ENCODE measurements around the gene C19orf38. TPM values are rescaled to one million over a fixed set of nuclear protein-coding genes. Genes with fewer than 3 reads are reported as not detected.

Gene C19orf38
- total RNA-seq, 4 donors from 2014 or later = 0.42 to 4.5 (median 2.4) TPM

DNA sequence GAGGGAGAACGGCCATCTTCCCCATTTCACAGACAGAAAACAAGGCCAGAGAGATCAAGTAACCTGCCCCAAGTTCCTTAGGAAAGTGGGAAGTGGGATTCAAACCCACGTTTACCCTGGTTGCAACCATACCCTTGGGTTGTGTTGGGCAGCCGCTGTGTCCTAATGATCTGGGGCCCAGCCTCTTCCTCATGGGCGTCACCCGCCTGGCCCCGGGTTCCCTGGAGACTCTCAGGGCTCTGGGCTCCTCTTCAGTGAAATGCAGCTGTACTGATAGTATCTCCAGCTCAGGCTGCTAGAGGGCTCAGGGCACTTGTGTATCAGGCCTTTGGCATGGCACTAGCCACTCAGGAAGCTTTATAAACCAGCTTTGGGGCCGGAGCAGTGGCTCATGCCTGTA, 22.0 kb upstream of the C19orf38 start:
- Histone ChIP-seq H3K9me3 (no peaks in the 10 kb centered on the region), H3K4me3 (no peak overlapping the region), H3K27ac (no peak overlapping the region), H3K4me1 (no peaks in the 10 kb centered on the region), H3K27me3 (no peaks in the 10 kb centered on the region), H3K36me3 (peaks cover 0 to 89% (median 44%) of the 10 kb centered on the region in 3 donors)
- no peak for DNase-seq (ENCODE audit: low spot score in 2 of 2)
- TF ChIP-seq, protein P1, sequence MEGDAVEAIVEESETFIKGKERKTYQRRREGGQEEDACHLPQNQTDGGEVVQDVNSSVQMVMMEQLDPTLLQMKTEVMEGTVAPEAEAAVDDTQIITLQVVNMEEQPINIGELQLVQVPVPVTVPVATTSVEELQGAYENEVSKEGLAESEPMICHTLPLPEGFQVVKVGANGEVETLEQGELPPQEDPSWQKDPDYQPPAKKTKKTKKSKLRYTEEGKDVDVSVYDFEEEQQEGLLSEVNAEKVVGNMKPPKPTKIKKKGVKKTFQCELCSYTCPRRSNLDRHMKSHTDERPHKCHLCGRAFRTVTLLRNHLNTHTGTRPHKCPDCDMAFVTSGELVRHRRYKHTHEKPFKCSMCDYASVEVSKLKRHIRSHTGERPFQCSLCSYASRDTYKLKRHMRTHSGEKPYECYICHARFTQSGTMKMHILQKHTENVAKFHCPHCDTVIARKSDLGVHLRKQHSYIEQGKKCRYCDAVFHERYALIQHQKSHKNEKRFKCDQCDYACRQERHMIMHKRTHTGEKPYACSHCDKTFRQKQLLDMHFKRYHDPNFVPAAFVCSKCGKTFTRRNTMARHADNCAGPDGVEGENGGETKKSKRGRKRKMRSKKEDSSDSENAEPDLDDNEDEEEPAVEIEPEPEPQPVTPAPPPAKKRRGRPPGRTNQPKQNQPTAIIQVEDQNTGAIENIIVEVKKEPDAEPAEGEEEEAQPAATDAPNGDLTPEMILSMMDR (IDR thresholded peaks at IDR 0.05) = no peak
- TF ChIP-seq POLR2A (IDR thresholded peaks at IDR 0.05) = no peak
- TF ChIP-seq EP300 (IDR thresholded peaks at IDR 0.05) = no peak
- WGBS, 2 donors = 83% methylated on average over 7 of the region's 7 CpGs

DNA sequence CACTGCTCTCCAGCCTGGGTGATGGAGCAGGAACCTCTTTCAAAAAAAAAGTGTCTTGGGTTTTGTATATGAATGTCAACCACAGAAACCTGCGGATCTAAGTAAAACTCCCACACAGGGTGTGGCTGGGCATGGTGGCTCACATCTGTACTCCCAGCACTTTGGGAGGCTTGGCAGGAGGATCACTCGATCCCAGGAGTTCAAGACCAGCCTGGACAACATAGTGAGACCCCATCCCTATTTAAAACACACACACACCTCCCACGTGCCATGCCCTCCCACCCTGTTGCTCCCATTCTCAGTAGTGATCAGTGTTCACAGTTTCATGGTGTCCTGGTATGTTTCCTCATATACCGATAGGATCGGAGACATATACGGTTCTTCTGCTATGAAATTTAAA, 21.4 kb upstream of the C19orf38 start:
- Histone ChIP-seq H3K27me3 (no peaks in the 10 kb centered on the region), H3K4me3 (no peak overlapping the region), H3K4me1 (no peaks in the 10 kb centered on the region), H3K27ac (no peak overlapping the region), H3K9me3 (no peaks in the 10 kb centered on the region), H3K36me3 (peaks cover 0 to 89% (median 42%) of the 10 kb centered on the region in 3 donors)
- WGBS, 2 donors = 89% methylated on average over 6 of the region's 6 CpGs
- no peak for DNase-seq (ENCODE audit: low spot score in 2 of 2)
- TF ChIP-seq, protein P1 (IDR thresholded peaks at IDR 0.05) = no peak
- TF ChIP-seq POLR2A (IDR thresholded peaks at IDR 0.05) = no peak
- TF ChIP-seq EP300 (IDR thresholded peaks at IDR 0.05) = no peak

DNA sequence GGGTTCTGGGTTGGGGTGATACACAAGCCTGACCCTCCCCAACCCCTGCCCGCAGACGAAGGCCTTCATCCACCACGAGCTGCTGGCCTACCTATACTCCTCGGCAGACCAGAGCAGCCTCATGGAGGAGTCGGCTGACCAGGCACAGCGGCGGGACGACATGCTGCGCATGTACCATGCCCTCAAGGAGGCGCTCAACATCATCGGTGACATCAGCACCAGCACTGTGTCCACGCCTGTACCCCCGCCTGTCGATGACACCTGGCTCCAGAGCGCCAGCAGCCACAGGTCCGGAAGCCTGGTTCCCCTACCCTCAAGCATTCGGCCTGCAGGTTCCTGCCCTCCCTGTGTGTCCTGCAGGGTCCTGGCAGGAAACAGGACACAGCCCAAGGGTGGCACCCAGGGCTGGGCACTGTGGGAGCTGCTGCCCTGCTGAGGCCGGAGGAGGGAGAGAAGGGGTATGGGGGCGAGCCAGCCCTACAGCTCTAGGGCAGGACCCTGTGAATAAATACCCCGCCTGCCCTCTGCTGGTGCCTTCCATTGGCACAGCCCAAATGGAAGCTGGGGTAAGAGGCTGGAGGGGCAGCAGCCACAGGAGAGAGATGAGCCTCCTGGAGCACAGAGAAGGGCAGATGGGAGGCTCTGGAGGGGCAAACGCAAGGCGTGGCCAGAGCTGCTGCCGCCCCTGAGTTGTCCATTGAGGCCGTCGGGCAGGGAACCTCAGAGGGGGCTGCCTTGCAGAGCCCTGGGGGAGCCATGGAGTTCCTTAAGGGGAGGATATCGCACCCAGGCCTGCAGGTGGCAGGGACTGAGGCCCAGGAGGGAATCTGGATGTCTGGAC, 19.0 kb upstream of the C19orf38 start:
- 82 to 88% methylated on average over 13 to 18 of the region's 26 CpGs for WGBS, 2 donors
- TF ChIP-seq EP300 (IDR thresholded peaks at IDR 0.05) (no peak), POLR2A (IDR thresholded peaks at IDR 0.05) (no peak)
- TF ChIP-seq, protein P1 (IDR thresholded peaks at IDR 0.05) = no peak
- Histone ChIP-seq H3K27me3 (no peaks in the 10 kb centered on the region), H3K4me1 (no peaks in the 10 kb centered on the region), H3K4me3 (no peak overlapping the region), H3K27ac (no peak overlapping the region), H3K9me3 (no peaks in the 10 kb centered on the region), H3K36me3 (peaks cover 0 to 91% (median 31%) of the 10 kb centered on the region in 3 donors)
- DNase-seq (ENCODE audit: low spot score in 2 of 2) = no peak

GRCh38 chr19:10829967-10830366, 18.2 kb upstream of the C19orf38 start:
- Histone ChIP-seq H3K27me3 (no peaks in the 10 kb centered on the region), H3K27ac (no peak overlapping the region), H3K4me3 (no peak overlapping the region), H3K4me1 (peaks cover 0 to 1% (median 0%) of the 10 kb centered on the region in 4 donors), H3K9me3 (no peaks in the 10 kb centered on the region), H3K36me3 (peaks cover 0 to 83% (median 30%) of the 10 kb centered on the region in 3 donors)
- WGBS, 2 donors = 82 to 84% methylated on average over 15 to 16 of the region's 16 CpGs
- no peak for DNase-seq (ENCODE audit: low spot score in 2 of 2)
- TF ChIP-seq POLR2A (IDR thresholded peaks at IDR 0.05) = no peak
- TF ChIP-seq, protein P1 (IDR thresholded peaks at IDR 0.05) = no peak
- TF ChIP-seq EP300 (IDR thresholded peaks at IDR 0.05) = no peak

DNA sequence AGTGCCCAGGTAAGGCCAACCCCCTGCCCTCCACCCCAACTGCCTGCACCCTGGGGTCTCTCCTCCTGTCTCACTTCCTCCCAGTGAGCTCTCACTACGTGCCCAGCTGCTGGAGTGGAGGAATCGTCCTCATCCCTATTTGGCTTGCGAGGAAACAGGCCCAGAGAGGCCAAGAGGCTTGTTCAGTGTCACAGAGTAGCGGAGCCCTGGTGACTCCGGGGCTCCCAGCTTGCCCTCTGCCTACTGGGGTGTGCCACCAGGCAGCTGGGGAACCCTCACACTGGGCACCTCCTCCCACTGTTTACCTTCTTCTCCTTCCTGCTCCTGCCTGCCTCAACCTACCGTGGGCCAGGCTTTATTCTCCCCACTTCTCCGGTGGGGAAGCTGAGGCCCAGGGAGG, 17.8 kb upstream of the C19orf38 start:
- H3K27ac ChIP-seq = no peak overlapping the region
- no peak overlapping the region for H3K4me3 ChIP-seq
- TF ChIP-seq POLR2A (IDR thresholded peaks at IDR 0.05) (no peak), EP300 (IDR thresholded peaks at IDR 0.05) (no peak)
- TF ChIP-seq, protein P1 (IDR thresholded peaks at IDR 0.05) = no peak
- H3K4me1 ChIP-seq = peaks cover 0 to 5% (median 0%) of the 10 kb centered on the region in 4 donors
- 85 to 86% methylated on average over 7 of the region's 7 CpGs for WGBS, 2 donors
- no peaks in the 10 kb centered on the region for H3K27me3 ChIP-seq
- peaks cover 0 to 79% (median 28%) of the 10 kb centered on the region in 3 donors for H3K36me3 ChIP-seq
- DNase-seq (ENCODE audit: low spot score in 2 of 2) = no peak
- no peaks in the 10 kb centered on the region for H3K9me3 ChIP-seq

All from tibial nerve (tissue), 4 donors.